GM19328 (cell line): ENCODE data around the gene FARS2.

Experiments used
- ATAC-seq: cut with Tn5 transposase; IDR thresholded peaks from one replicate; pipeline ENCODE4 v1.9.1; 2021; ENCODE audit warnings: mild to moderate bottlenecking, moderate library complexity; ENCODE audit not compliant: unreplicated experiment

Gene FARS2

GRCh38 chr6:5707281-5708045 lies 446.1 kb downstream of the FARS2 start:
- no peak for ATAC-seq

- no peak for ATAC-seq
Measured at GRCh38 chr6:5710516-5710915, 449.2 kb downstream of the FARS2 start.

DNA sequence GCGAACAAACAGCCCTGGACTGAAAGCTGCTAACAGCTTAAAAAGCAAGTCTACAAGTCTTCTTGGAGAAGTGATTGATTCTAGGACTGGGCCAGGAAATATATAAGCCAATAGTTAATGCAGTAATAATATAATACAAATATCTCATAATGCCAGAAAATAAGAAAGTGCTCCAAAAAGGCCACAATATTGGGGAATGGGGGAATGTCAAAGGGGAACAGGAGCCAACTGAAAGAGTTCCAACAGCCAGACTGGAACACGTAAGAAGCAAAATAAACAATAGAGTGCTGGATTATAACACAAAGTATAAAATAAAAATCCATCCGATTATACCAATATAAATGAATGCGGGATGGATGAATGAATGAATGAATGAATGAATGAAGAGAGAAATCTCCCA lies 449.6 kb downstream of the FARS2 start:
- ATAC-seq: no peak

- ATAC-seq: no peak
Measured at GRCh38 chr6:5712349-5713215, 451.3 kb downstream of the FARS2 start.

- no peak for ATAC-seq
Measured at GRCh38 chr6:5713519-5713918, 452.2 kb downstream of the FARS2 start.

GRCh38 chr6:5718231-5718947 lies 457.1 kb downstream of the FARS2 start:
- no peak for ATAC-seq

DNA sequence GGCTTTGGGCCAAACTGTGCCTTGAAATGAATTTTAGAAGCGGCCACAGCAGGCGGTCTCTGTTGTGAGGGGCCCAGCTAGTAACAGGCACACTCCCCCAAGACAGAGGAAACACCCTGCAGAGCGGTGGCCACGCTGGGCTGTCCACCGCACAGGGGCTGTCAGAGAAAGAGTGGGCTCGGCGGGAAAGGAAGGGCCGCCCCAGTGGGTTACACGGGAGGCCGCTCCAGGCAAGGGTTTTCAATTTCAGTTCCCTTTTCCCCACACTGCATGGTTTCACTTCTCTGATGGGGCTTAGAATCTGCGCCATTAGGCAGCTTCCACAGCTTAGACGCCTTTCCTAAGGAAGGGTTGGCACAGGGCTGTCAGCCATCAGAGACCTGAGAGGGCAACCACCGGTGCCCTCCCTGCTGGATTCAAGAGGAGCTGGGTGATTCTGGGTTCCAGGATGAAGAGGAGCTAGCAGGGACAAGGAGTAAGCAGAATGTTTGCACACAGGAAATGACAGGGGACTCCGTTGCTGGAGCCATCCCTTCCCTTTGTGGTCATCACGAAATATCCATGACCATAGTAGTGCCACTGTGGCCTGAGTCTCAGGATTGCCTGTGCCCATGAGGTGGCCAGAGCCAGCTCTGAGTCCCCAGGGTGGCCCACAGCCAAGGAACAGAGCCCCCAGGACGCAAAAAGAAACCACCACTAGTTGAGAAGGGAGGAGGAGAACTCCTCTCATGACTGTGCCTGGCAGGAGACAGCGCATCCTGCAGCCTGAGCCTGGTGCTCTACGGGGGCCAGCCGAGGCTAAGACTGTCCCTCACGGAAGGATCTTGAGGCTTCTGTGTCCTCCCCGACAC lies 462.8 kb downstream of the FARS2 start:
- peak; percentile 90 for ATAC-seq

DNA sequence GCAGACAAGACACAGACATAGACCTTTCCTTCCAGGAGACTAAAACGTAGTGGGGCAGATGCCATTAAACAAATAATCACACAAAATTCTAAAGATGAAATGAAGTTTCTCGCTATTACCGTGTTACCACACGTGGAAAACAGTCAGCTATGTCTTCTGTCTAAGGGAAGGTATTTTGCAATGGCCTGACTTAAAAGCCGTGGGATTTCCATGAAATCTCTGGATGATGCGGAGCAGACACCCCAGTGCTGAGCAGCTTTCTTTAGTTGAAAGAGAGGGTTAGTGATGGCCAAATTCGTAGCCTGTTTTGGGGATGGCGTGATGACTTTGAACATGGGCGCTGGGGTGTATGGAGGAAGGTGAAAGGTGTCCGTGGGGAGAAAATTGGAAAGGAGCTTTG lies 463.6 kb downstream of the FARS2 start:
- ATAC-seq: no peak

- ATAC-seq: no peak
Measured at GRCh38 chr6:5726976-5727718, 465.8 kb downstream of the FARS2 start.

GRCh38 chr6:5728351-5729079 lies 467.2 kb downstream of the FARS2 start:
- ATAC-seq: no peak

DNA sequence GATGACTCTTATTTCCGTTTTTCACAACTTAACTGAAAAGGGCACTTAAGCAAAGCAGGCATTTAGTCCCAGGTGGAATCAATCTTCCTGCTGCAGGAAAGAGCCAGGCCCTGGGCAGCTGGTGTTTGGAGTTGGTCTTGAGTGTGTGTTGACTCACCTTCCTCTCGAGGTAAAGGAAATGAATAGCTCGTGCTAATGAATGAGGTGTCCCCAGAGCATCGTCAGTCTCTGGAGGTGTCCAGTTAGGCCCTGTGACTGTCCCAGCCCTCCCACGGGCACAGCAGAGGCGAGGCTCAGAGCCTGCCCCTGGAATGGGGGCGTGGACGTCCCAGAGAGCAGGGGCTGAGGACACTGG lies 467.7 kb downstream of the FARS2 start:
- ATAC-seq: no peak

DNA sequence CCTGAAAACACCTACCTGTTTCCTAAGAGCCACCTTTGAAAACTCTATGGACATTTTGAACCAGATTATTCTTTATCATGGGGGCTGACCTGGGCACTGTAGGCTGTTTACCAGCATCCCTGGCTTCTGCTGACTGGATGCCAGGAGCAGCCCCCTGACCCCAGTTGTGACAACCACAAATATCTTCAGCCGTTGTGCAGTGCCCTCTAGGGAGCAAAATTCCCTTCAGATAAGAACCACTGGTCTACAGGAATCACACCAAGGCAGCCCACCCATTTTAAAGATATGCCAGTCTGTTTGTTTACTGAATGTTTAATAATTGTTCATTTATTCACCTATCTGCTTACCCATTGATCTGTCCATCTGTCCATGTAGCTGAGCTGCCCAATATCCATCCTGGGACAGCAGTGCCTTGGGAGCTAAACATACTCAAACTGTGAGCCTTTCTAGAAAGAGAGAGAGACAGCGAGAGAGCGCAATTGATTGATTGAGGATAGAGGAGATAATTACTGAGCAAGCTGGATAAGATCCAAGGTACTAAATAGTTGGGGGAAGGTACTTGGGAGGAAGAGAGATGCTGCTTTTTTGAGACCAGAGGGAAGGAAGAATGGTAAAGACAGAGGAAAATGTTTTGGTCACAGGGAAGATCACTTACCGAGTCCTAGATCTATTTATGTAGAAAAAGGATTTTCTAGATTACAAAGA lies 468.7 kb downstream of the FARS2 start:
- no peak for ATAC-seq

DNA sequence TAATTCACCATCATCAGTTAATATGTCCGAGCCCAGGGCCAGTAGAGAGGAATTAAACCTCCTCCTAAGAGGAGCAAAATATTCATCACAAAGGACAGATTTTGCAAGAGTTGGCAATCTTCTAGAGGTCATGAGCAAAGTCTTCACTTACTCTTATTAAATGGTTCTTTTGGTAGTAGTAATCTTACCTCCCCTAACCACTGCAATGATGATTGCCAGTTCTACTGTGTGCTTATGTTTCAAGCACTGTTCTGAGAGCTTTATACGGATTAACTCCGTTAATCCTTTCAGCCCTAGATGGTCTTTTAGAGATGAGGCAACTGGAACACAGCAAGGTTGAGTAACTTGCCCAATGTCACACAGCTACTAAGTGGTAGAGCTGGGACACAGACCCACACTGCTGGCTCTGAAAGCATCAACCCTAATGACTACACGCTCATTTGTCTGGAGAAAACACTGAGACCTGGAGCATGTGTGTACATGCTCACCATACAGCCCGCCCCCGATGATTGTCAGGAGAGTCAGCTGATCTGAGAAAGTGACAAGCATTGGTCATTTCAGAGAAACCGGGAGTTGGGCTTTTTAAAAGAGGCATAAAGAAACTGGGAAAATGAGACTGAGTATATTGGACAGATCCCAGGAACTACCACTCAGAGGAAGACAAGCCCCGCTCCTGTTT lies 469.4 kb downstream of the FARS2 start:
- no peak for ATAC-seq

- ATAC-seq: no peak
Measured at GRCh38 chr6:5731435-5731834, 470.1 kb downstream of the FARS2 start.

- ATAC-seq: no peak
Measured at GRCh38 chr6:5732496-5732895, 471.2 kb downstream of the FARS2 start.

GRCh38 chr6:5736016-5736738 lies 474.9 kb downstream of the FARS2 start:
- ATAC-seq: no peak

GRCh38 chr6:5737460-5737859 lies 476.1 kb downstream of the FARS2 start:
- ATAC-seq: no peak

DNA sequence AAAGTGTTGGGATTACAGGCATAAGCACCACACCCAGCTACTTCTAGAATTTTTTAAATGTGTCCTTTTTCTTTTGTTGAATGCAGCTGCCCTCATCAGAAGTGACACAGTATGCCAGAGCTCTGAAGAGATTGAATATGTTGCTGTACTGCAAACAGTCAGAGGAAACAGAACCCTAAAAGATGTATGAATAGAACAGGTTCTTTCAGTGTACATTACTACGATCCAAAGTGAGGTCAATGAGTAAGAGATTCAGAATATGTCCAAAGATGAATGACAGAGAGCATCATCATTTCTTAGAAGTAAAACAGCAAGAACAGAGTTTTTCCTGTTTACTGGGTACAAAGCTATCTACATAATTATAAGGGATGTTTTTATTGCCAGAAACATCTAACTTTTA lies 476.9 kb downstream of the FARS2 start:
- no peak for ATAC-seq
